HEK293 (cell line): Measurements from ENCODE around the gene WTAP.

Experiments used
- CTCF ChIA-PET: fragments of 350-600 bp; formaldehyde crosslinking; extraction: SDS; loops from one replicate; lab custom pipeline; 2021; ENCODE audit warnings: antibody characterized with exemption; lab: Yijun Ruan, JAX
- POLR2A ChIA-PET: fragments of 300-600 bp; formaldehyde crosslinking; extraction: SDS; loops from one replicate; lab custom pipeline; 2020; ENCODE audit warnings: antibody characterized with exemption, inconsistent platforms; lab: Yijun Ruan, JAX
- H3K27ac ChIP-seq: fragments of 200-500 bp; sonication (Bioruptor generic); 2 replicates; pipeline ENCODE4 v1.5.1; 2014; ENCODE audit warnings: low read depth, low read length, control low read depth, inconsistent platforms; ENCODE audit errors: extremely low read depth
- H3K36me3 ChIP-seq, 2 experiments: fragments of 200-500 bp in 1 of 2; sonication (Bioruptor generic) in 1 of 2; 1 replicate in 1 of 2; 2 replicates in 1 of 2; pipeline ENCODE4 v1.5.1; 2014 to 2017; ENCODE audit warnings: inconsistent platforms in 2 of 2, low read length in 2 of 2; ENCODE audit not compliant: control insufficient read depth in 2 of 2, insufficient read depth in 1 of 2
- H3K4me1 ChIP-seq: fragments of 200-500 bp; sonication (Bioruptor generic); 2 replicates; pipeline ENCODE4 v1.5.1; 2014; ENCODE audit warnings: mild to moderate bottlenecking, low read length, inconsistent platforms; ENCODE audit not compliant: control insufficient read depth, insufficient read depth
- H3K4me3 ChIP-seq: 2 replicates; pipeline ENCODE4 v1.5.1; 2011; ENCODE audit warnings: low read depth, mild to moderate bottlenecking, control low read depth, low read length, moderate library complexity
- H3K9me3 ChIP-seq: fragments of 200-500 bp; sonication (Bioruptor generic); 2 replicates; pipeline ENCODE4 v1.5.1; 2014; ENCODE audit warnings: low read depth, low read length, inconsistent platforms; ENCODE audit not compliant: control insufficient read depth, insufficient read depth
- BCL11B ChIP-seq: fragments of 450-650 bp; formaldehyde crosslinking; IDR thresholded peaks from 2 replicates; pipeline ENCODE4 v1.5.1; 2016; ENCODE audit warnings: low read depth, missing biosample characterization, missing genetic modification characterization
- GLIS1 ChIP-seq: fragments of 450-650 bp; formaldehyde crosslinking; IDR thresholded peaks from 2 replicates; pipeline ENCODE4 v1.5.1; 2016; ENCODE audit warnings: missing biosample characterization, missing genetic modification characterization
- IKZF3 ChIP-seq: fragments of 450-650 bp; IDR thresholded peaks from 2 replicates; pipeline ENCODE4 v1.5.0; 2018; ENCODE audit warnings: missing biosample characterization, mild to moderate bottlenecking, missing genetic modification characterization, moderate library complexity
- INSM2 ChIP-seq: fragments of 450-650 bp; formaldehyde crosslinking; IDR thresholded peaks from 2 replicates; pipeline ENCODE4 v1.5.1; 2016; ENCODE audit warnings: missing biosample characterization, missing genetic modification characterization
- KLF17 ChIP-seq: fragments of 450-650 bp; formaldehyde crosslinking; IDR thresholded peaks from 2 replicates; pipeline ENCODE4 v1.5.1; 2016; ENCODE audit warnings: missing biosample characterization, missing genetic modification characterization
- KLF8 ChIP-seq: fragments of 450-650 bp; formaldehyde crosslinking; IDR thresholded peaks from 2 replicates; pipeline ENCODE4 v1.5.1; 2016; ENCODE audit warnings: missing biosample characterization, missing genetic modification characterization
- KLF9 ChIP-seq: fragments of 450-650 bp; formaldehyde crosslinking; IDR thresholded peaks from 2 replicates; pipeline ENCODE4 v1.5.1; 2016; ENCODE audit warnings: missing biosample characterization, missing genetic modification characterization, low read depth
- MYNN ChIP-seq: fragments of 450-650 bp; formaldehyde crosslinking; IDR thresholded peaks from 2 replicates; pipeline ENCODE4 v1.5.1; 2016; ENCODE audit warnings: missing biosample characterization, missing genetic modification characterization, borderline replicate concordance
- OSR2 ChIP-seq: fragments of 450-650 bp; formaldehyde crosslinking; IDR thresholded peaks from 2 replicates; pipeline ENCODE4 v1.5.1; 2016; ENCODE audit warnings: missing biosample characterization, missing genetic modification characterization
- PRDM1 ChIP-seq: fragments of 450-650 bp; formaldehyde crosslinking; IDR thresholded peaks from 2 replicates; pipeline ENCODE4; 2016; ENCODE audit warnings: missing biosample characterization, missing genetic modification characterization
- SCRT2 ChIP-seq: fragments of 450-650 bp; formaldehyde crosslinking; IDR thresholded peaks from 2 replicates; pipeline ENCODE4 v1.5.1; 2016; ENCODE audit warnings: missing biosample characterization, missing genetic modification characterization
- TRIM28 ChIP-seq: IDR thresholded peaks from 2 replicates; pipeline ENCODE4 v1.6.1; 2011; ENCODE audit warnings: low read length, control low read depth, borderline replicate concordance
- ZBTB20 ChIP-seq: fragments of 450-650 bp; formaldehyde crosslinking; IDR thresholded peaks from 2 replicates; pipeline ENCODE4 v1.5.1; 2016; ENCODE audit warnings: missing biosample characterization, missing genetic modification characterization
- ZBTB48 ChIP-seq: fragments of 450-650 bp; formaldehyde crosslinking; IDR thresholded peaks from 2 replicates; pipeline ENCODE4 v1.5.1; 2016; ENCODE audit warnings: missing biosample characterization, missing genetic modification characterization
- ZEB2 ChIP-seq: fragments of 450-650 bp; formaldehyde crosslinking; IDR thresholded peaks from 2 replicates; pipeline ENCODE4 v1.5.1; 2016; ENCODE audit warnings: missing biosample characterization, missing genetic modification characterization
- ZFP69B ChIP-seq: fragments of 450-650 bp; formaldehyde crosslinking; IDR thresholded peaks from 2 replicates; pipeline ENCODE4 v1.5.1; 2016; ENCODE audit warnings: missing biosample characterization, missing genetic modification characterization
- ZNF266 ChIP-seq: fragments of 450-650 bp; formaldehyde crosslinking; IDR thresholded peaks from 2 replicates; pipeline ENCODE4 v1.5.1; 2016; ENCODE audit warnings: missing biosample characterization, missing genetic modification characterization, low read depth
- ZNF302 ChIP-seq: fragments of 450-650 bp; formaldehyde crosslinking; IDR thresholded peaks from 2 replicates; pipeline ENCODE4 v1.5.1; 2016; ENCODE audit warnings: missing biosample characterization, missing genetic modification characterization, low read depth
- ZNF366 ChIP-seq: fragments of 450-650 bp; formaldehyde crosslinking; conservative IDR thresholded peaks from 2 replicates; pipeline ENCODE4 v1.5.1; 2016; ENCODE audit warnings: missing biosample characterization, missing genetic modification characterization
- ZNF416 ChIP-seq: fragments of 450-650 bp; formaldehyde crosslinking; IDR thresholded peaks from 2 replicates; pipeline ENCODE4 v1.5.1; 2016; ENCODE audit warnings: missing biosample characterization, missing genetic modification characterization
- ZNF501 ChIP-seq: fragments of 450-650 bp; formaldehyde crosslinking; IDR thresholded peaks from 2 replicates; pipeline ENCODE4 v1.5.1; 2016; ENCODE audit warnings: missing biosample characterization, missing genetic modification characterization
- ZNF580 ChIP-seq: fragments of 450-650 bp; formaldehyde crosslinking; IDR thresholded peaks from 2 replicates; pipeline ENCODE4 v1.5.1; 2016; ENCODE audit warnings: missing biosample characterization, missing genetic modification characterization
- ZNF600 ChIP-seq: fragments of 450-650 bp; formaldehyde crosslinking; IDR thresholded peaks from 2 replicates; pipeline ENCODE4 v1.5.1; 2016; ENCODE audit warnings: missing biosample characterization, missing genetic modification characterization
- ZNF624 ChIP-seq: fragments of 450-650 bp; formaldehyde crosslinking; IDR thresholded peaks from 2 replicates; pipeline ENCODE4 v1.5.1; 2017; ENCODE audit warnings: missing biosample characterization, missing genetic modification characterization
- ZNF639 ChIP-seq: fragments of 450-650 bp; formaldehyde crosslinking; IDR thresholded peaks from 2 replicates; pipeline ENCODE4 v1.5.1; 2016; ENCODE audit warnings: missing biosample characterization, missing genetic modification characterization
- ZNF707 ChIP-seq: fragments of 450-650 bp; formaldehyde crosslinking; IDR thresholded peaks from 2 replicates; pipeline ENCODE4 v1.5.1; 2016; ENCODE audit warnings: missing biosample characterization, missing genetic modification characterization

The WTAP gene

GRCh38 chr6:159759645-159760044 lies 32.3 kb downstream of the WTAP start (continued):
- TF ChIP-seq ZNF639 (tag by site-specific recombination): 0 out of 2 replicates have a peak, but pooled peaks have one; percentile 31
- no peak for TF ChIP-seq KLF9 (tag by site-specific recombination)
- TF ChIP-seq ZNF266 (tag by site-specific recombination): no peak
- no peak for TF ChIP-seq ZFP69B (tag by site-specific recombination)
- TF ChIP-seq PRDM1 (tag by site-specific recombination): no peak
- TF ChIP-seq INSM2 (tag by site-specific recombination): peak; percentile 59; the same call in 1 of the 2 replicates
- TF ChIP-seq KLF17 (tag by site-specific recombination): no peak
- TF ChIP-seq ZNF580 (tag by site-specific recombination): no peak
- TF ChIP-seq ZEB2 (tag by site-specific recombination): peak; percentile 58; the same call in 1 of the 2 replicates
- peak; percentile 79 for TF ChIP-seq OSR2 (tag by site-specific recombination)
- TF ChIP-seq ZNF366 (tag by site-specific recombination): peak; percentile 22; the same call in 1 of the 2 replicates
- TF ChIP-seq TRIM28: 0 out of 2 replicates have a peak, but pooled peaks have one; percentile 13
- no peak for TF ChIP-seq ZNF416 (tag by site-specific recombination)
- TF ChIP-seq ZNF624 (tag by site-specific recombination): no peak
- no peak for TF ChIP-seq MYNN (tag by site-specific recombination)
- TF ChIP-seq BCL11B (tag by site-specific recombination): no peak
- 0 out of 2 replicates have a peak, but pooled peaks have one; percentile 25 for TF ChIP-seq ZNF501 (tag by site-specific recombination)
- peak; percentile 34; the same call in 1 of the 2 replicates for TF ChIP-seq KLF8
- no peak for TF ChIP-seq ZBTB20 (tag by site-specific recombination)

- Histone ChIP-seq H3K36me3 (peaks cover 14 to 60% of the 10 kb centered on the region in 2 experiments), H3K4me1 (no peaks in the 10 kb centered on the region), H3K4me3 (peak overlapping the region; percentile 64), H3K9me3 (no peaks in the 10 kb centered on the region)
- TF ChIP-seq SCRT2 (tag by site-specific recombination): peak; percentile 90
- TF ChIP-seq GLIS1 (tag by site-specific recombination): peak; percentile 69
- no peak for TF ChIP-seq ZNF707
- no peak for TF ChIP-seq ZNF302 (tag by site-specific recombination)
- peak; percentile 74 for TF ChIP-seq IKZF3 (tag by site-specific recombination)
- TF ChIP-seq ZNF600 (tag by site-specific recombination): peak; percentile 89
- peak; percentile 94 for TF ChIP-seq ZBTB48 (tag by site-specific recombination)
- peak; percentile 72 for TF ChIP-seq PRDM1 (tag by site-specific recombination)
- TF ChIP-seq, all 188 proteins: peak for 6
- H3K27ac ChIP-seq: peak overlapping the region; percentile 90; the same call in 1 of the 2 replicates
- POLR2A ChIA-PET: interaction anchor here (1.1 to 6.3 kb wide), 4 partner anchors 26 to 68 kb away, joined by 4 to 88 read pairs (median 36); partner anchors contain the start of genes MRPL18, TCP1 and WTAP
- CTCF ChIA-PET: interaction anchor here (1.0 to 1.9 kb wide), 3 partner anchors 9 to 72 kb away, joined by 3 to 5 read pairs (median 4); no protein-coding TSS in a partner anchor
Measured at GRCh38 chr6:159760602-159761057, 33.3 kb downstream of the WTAP start.
